Suppressor macrophage treated with lipopolysaccharide for 1 hour (primary cell): ENCODE measurements around the gene TLDC2.
A peak's percentile ranks its signal among the peaks of the same experiment; 100 is the strongest.
"Not testable (repeated sequence)": the region's sequence is repeated elsewhere in the genome, so short reads cannot be mapped to it uniquely, and the experiment has no call there.

Experiments
- DNase-seq, 3 donors: peaks; one replicate each; pipeline ENCODE4 v3.0.0-alpha.2; 2020 to 2022

Gene TLDC2

DNA sequence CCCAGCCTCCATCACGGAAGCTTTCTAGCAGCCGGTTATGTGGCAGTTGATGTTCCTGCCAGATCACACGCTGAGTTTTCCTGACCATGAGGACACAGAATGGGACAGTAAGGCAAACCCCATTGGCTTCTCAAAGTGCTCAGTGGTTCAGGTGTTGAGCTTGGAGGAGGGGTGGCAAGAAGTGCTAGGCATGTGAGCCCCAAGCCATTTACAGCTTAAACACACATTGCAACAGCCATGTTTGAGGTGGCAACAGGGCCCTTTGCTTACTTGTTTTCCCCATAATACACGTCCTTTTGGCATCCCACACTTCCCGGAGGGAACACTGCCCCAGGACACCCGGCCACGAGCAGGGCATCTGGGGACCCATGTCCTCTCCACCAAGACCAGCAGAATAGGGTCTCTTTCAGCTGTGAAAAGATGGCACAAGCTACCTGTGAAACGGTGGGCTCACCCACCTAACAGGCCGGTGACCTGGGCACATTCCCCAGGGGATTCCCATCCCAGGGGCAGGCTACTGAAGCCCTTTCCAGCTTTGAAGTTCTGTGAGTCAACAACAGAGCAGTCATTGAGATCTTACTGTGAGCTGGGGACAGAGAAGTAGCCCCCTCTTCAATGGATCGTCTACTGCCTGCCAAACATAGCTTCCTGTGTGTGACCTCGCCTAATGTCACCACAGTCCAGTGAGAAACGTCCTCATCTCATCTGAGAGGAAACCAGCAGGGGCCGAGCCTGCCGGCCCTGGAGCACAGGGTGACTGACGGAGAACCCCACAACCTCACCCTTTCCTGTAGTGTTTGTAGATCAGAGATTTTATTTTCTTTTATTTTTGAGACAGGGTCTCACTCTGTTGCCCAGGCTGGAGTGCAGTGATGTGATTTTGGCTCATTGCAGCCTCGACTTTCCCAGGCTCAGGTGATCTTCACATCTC, 4.0 kb upstream of the TLDC2 start:
- DNase-seq: peak; percentile 39 to 52 (median 41)

DNA sequence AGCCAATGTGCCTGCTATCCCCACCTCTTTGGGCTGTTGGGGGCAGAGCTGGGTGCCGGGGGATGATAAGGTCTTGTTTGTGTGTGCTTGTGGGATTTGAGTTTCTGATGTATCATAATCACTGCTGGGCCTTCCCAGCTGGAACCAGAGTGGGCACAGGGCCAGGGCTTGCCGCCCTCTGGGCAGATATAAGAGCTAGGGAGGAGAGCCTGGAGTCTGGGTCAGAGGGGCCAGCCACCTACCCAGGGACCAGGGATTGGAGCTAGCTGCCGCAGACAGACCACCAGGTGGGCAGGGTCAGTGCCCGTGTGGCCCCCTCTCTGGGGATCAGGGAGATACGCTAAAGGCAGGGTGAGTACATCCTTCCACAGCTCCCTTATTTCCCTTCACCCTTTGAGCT, 3.1 kb upstream of the TLDC2 start:
- DNase-seq: no peak

DNA sequence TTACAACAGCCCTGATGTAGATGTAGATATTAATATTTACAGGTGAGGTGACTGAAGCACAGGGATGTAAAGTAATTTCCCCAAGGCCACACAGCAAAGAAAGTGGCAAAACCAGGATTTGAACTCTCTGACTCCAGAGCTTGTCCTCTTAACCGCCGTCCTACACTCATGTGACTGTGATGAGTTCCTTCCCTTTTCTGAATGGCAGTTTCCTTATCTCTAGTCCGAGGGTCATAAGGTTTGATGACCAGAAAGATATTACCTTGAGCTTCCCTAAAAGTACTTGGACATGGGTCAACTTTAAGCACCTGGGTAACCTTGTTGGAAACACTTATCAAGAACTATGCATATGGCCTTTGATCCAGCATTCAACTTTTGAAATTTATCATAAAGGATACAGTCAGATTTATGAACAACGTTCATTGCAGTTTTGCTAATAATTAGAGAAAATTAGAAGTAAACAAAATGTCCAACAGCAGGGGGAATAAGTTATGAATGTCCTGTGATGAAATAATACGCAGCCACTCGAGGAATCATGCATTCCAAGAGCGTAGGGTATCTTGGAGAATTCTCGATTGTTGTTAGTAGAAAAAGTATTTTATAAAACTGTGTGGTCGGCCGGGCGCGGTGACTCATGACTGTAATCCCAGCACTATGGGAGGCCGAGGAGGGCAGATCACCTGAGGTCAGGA, 2.3 kb upstream of the TLDC2 start:
- DNase-seq: peak; percentile 55 to 66 (median 63)

DNA sequence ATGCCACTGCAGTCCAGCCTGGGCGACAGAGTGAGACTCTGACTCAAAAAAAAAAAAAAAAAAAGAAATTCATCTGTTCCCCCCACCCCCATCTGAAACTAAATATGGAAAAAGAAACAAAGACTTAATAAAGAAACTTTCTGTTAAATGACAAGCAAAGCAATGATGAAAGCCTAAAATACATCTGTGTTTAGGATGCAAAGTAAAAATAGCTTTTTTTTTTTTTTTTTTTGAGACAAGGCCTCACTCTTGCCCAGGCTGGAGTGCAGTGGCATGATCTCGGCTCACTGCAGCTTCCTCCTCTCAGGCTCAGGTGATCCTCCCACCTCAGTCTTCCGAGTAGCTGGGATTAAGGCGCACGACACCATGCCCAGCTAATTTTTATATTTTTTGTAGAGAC, 845 bp upstream of the TLDC2 start:
- DNase-seq: not testable (repeated sequence)

DNA sequence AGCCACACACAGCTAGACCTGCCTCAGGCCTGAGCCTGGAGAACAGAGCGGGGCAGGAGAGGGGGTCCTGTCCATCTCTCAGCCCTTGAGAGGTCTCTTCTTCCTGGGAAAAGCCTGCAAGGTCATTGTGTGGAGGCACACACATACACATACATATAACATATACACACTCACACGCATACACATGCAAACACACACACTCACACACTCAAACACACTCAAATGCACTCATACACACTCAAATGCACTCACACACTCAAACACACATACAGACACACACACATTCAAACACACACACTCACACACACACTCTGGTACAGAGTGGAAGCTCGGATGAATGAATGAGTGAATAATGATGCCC, 515 bp downstream of the TLDC2 start:
- no peak for DNase-seq

DNA sequence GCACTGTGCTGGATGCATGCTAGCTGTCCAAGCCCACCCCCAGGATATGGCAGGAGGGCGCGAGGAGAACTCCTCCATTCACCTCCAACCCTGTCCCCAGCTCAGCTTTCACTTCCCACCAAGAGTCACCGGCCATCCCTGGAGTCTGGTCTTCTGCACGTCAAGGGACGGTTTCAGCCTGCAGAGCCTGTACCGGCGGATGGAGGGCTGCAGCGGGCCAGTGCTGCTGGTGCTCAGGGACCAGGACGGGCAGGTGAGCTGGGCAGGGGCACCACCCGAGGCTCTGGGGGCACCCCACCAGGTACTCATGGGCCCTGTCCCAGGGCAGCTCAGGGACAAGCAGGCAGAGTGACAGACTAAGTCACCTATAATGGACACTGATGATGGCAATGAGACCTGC, 3.0 kb downstream of the TLDC2 start:
- no peak for DNase-seq

DNA sequence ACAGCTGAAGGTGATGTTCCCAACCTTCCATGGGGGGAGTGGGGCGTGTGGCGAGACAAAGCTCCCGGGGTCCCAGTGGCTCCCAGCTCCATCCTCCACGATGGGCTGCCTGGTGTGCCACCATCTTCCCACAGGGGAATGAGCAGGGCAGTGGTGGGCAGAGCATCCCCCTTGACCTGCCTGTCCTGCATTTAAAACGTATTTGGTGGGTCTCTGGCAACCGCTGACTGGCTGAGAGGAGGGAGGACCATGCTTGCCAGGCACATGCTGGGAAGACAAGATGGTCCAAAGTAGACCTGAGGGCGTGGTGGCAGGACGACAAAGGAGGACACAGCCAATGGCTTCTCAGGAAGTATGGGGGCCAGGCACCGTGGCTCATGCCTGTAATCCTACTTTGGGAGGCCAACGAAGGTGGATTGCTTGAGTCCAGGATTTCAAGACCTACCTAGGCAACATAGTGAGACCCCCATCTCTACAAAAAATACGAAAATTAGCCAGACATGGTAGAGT, 4.9 kb downstream of the TLDC2 start:
- no peak for DNase-seq

DNA sequence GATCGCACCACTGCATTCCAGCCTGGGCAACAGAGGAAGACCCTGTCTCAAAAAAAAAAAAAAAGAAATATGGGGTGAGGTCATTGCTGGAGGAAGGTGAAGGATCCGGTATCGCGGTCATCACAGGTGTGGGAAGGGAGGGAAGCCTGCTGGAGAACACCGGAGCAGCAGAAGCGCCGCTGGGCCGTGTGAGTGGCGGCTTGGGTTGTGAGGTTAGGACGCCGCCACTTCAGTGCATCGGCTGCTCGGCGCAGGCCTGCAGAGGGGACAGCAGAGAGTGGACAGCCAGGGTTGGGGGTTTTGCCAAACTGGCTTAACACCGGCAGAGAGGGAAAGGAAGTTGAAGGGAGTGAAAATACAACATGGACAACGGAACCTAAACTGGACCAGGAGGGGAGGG, 5.4 kb downstream of the TLDC2 start:
- DNase-seq: no peak

DNA sequence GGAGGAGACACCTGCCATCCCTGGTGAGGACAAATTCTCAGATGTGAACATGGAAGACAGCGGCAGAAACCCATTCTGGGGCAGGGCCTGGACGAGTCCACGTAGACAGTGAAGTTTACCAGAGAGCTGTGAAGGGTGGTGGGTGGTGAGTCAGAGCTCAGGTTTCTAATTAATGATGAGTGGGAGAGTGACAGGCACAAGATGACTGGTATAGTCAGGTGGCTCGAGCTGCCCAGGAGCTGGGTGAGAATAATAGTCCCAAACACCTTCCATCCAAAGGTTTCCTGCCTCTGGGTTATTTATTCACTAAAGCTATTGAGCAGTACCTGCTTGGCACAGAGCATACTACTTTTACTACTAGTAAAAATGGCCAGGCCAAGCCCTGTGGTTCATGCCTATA, 6.0 kb downstream of the TLDC2 start:
- no peak for DNase-seq

DNA sequence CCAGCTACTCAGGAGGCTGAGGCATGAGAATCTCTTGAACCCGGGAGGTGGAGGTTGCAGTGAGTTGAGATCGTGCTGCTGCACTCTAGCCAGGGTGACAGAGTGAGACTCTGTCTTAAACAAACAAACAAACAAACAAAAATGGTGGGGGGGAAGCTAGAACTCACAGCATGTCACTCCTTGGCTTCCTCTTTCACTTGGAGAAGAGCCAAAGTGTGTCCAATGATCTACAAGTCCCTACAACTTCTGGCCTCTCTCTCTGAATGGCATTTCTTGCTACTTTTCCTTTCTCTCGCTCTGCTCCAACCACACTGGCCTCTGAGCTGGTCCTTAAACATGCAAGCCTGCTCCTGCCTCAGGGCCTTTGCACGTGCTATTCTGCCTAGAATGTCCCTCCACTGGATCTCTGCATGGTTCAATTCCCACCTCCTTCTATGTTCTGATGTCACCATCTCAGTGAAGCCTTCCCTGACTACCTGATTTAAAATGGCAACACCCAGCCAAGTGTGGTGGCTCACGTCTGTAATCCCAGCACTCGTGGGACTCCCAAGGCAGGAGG, 8.1 kb downstream of the TLDC2 start:
- peak; percentile 59 to 76 (median 66) for DNase-seq

DNA sequence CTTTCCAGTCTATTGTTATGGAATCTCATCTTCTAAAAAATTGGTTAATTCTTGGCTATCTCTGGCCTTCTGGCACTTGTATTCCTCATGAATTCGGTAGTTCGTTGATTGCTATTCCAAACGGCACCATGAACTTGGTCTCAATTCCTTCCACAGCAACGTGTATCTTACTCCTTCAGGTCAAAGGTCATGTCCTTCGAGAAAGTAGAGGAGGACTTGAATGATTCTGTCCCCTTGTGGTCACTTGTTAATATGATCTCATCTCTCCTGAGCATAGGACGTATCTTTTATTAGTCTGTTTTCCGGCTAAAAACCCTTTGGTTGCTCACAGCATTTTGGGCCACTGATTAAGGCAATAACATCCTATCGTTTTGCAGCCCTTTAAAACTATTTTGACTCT, 9.4 kb downstream of the TLDC2 start:
- DNase-seq: peak in 2 of 3 donors; percentile 31 to 44

DNA sequence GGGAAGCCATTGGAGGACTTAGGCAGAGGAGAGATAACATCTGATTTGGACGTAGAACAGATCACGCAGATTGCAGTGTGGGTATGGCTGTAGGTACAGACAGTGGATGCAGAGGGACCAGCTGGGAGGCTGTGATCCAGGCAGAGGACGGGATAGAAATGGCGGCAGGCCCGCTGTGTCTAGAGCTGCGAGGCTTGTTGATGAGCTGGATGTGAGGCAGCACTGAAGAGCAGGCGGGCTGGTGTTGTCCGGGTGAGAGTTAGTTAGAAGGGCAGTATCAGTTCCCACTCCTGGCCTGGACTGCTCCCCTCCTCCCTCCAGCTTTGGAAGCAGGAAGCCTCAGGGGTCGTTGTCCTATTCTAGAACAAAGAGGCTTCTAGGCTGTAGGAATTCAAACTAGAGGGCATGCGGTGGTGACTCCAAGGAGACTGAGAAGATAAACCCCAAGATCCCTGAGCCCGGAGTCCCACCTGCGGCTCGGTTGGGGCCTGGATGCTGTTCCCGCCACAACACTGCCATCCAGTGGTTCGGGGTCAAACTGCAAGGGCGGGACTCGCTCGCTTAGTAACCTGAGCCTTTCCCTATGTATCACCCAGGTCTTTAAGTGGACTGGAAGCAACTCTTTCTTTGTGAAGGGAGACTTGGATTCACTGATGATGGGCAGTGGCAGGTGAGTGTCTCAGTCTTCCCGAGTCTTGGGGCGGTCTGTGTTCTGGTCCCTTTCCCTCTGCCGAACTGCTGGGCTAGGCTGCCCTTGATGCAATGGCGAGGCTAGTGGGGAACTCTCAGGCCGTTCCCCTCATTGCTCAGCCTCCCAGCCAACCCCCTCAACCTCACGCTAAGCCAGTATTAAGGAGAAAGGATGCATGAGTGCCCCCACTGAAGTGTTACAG, 11.2 kb downstream of the TLDC2 start:
- peak; percentile 73 to 83 (median 81) for DNase-seq

DNA sequence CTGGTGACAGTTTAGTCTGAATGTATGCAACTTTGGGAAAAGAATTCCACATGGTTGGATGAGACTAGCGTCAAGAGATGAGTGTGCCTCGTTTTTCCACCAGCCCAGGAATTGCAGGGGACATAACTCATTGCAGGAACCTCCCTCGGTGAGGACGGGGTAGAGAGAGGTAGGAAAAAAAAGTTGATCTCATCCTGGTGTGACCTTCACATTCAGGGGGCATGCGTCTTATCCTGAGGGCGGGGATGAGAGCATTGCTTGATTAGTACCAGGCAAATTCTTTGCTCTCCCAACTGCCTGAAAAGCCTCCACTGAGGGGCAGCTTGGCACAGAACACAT, 11.8 kb downstream of the TLDC2 start:
- no peak for DNase-seq

DNA sequence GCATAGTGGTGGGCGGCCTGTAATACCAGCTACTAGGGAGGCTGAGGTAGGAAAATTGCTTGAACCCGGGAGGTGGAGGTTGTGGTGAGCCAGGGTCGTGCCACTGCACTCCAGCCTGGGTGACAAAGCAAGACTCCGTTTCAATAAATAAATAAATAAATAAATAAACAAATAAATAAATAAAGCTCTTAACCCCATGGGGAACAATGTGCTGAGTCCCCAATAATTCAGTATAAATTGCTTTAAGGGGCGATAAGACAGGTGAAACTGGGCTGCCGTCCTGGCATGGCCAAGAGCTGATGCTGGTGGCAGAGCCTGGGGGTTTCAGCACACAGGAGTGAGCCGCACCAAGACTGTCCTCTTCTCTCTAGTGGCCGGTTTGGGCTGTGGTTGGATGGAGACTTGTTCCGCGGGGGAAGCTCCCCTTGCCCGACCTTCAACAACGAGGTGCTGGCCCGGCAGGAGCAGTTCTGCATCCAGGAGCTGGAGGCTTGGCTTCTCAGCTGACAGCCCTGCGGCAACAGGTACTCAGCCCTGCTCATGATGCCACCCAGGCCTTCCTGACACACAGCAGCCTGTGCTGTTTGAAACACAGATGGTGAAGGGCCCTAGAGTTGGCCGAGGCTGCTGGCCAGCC, 13.1 kb downstream of the TLDC2 start:
- DNase-seq: peak in 1 of 3 donors; percentile 18

DNA sequence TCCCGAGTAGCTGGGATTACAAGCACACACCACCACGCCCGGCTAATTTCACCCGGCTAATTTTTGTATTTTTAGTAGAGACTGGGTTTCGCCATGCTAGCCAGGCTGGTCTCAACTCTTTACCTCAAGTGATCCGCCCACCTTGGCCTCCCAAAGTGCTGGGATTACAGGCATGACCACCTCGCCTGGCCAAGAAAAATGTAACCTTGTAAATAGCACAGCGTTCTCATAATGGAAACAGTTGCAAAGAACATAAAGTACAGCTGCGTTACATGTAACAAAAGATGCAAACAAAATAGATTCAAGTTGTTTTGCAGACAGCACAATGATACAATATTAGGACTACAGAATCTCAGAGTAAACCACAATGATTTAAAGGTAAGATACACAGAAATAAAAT, 14.6 kb downstream of the TLDC2 start:
- no peak for DNase-seq

DNA sequence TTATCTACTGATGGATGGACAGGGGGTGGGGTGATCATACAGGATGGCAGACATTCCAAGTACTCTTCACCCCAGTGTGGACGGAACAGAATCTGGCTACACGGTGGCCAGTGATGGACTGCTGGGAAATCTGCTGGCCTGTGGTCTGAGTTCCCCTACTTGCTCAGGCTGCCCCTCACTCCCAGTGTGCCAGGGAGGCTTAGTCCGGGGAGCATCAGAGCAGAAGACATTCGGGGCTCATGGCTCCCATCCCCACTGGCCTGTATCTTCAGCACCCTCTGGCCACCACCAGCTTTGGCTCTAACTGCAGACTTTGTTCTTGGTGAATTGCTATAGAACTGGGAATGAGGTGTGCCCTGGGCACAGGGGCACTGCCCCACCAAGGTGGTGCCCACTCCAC, 15.3 kb downstream of the TLDC2 start:
- DNase-seq: no peak

DNA sequence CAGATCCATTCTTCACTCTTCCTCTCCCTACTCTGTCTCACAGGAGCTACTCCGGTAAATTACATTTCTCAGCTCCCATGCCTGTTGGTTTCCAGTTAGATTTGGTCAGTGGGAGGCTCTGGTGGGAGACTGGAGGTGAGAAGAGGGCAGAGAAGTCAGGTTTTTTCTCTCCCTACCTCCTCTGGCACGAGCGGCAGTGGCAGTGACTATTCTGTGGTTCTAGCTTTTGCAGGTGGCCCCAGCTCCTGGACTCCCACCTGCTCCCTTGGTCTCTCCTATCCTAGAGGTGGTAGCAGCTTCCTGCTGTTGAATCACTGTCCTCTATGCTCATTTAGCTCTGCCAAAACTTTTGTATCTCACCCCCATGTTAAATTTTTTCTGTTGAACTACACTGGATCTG, 17.9 kb downstream of the TLDC2 start:
- no peak for DNase-seq

DNA sequence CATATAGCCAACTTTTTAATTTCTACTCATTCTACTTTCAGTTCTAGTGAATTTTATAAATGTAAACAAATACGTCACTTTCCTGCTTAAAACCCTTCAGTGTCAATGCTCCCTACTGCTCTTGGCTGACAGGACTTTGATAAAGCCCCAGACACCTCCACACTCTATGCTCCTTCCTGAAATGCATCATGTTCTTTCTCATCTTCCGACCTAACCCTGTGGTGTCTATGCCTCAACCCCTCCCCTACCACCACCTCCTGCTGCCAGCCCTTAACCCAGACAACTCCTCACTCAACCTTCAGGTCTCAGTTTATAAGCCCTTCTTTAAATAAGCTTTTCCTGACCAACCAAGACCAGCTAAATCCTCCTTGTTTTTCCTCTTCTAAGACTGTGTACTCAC, 19.1 kb downstream of the TLDC2 start:
- DNase-seq: no peak

DNA sequence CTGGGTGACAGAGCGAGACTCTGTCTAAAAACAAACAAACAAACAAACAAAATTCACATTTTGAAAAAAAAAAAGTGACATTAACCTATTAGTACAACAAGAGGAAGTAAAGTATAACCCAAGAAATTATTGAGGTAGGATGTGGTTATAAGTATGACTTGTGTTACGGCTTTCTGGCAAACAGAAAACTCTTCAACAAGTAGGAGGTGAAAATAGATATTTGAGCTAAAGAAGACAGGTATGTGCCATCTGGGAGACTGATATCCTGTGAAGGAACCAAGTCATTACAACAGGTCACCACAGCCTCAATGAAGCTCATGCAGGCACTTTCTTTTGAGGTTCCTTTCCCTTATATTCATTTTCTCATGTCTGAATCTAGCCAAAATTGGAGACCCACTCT, 28.8 kb downstream of the TLDC2 start:
- no peak for DNase-seq

DNA sequence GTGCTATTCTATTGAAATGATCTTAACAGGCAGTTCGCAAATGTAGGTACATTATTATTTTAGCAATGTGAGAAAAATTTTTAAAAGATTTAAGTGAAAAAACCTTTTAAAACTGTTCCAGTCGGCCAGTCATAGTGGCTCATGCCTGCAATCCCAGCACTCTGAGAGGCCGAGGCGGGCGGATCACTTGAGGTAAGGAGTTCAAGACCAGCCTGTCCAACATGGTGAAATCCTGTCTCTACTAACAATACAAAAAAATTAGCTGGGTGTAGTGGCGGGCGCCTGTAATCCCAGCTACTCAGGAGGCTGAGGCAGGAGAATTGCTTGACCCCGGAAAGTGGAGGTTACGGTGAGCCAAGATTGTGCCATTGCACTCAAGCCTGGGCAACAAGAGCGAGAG, 29.6 kb downstream of the TLDC2 start:
- not testable (repeated sequence) for DNase-seq

DNA sequence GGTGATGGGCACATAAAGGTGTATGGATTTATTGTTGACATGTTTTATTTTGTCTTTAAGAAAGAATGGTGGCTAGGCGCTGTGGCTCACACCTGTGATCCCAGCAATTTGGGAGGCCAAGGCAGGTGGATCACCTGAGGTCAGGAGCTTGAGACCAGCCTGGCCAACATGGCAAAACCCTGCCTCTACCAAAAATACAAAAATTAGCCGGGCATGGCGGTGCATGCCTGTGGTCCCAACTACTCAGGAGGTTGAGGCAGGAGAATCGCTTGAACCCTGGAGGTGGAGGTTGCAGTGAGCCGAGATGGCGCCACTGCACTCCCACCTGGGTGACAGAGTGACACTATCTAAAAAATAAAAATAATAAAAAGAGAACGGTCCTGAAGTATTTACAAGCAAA, 30.1 kb downstream of the TLDC2 start:
- not testable (repeated sequence) for DNase-seq

DNA sequence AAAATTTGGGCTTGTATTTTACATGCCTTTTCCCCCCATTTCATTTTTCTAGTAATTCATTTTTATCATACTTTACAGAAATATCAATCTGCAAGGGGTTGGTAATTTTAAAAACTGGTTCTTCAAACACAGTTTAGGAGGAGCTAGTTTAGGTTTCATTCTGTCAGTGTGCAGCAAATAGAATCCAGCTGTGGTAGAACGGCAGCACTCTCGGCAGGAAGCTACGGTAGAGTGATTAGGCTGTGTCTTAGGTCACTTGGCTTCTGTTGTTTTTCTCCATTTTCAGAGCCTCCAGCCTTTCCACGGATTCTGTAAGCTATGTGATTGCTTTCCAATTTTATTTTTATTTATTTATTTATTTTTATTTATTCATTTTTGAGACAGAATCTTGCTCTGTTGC, 32.7 kb downstream of the TLDC2 start:
- no peak for DNase-seq
